ENCODE results near the gene LRSAM1. TPM values are rescaled to one million over a fixed set of nuclear protein-coding genes. Genes with fewer than 3 reads are reported as not detected.

LRSAM1 gene
- polyA plus RNA-seq, 1 experiment, result 3.4 TPM

- no peak for TF ChIP-seq CTCF (IDR thresholded peaks at IDR 0.05; ENCODE audit: low read depth, low read length)
- Histone ChIP-seq H3K27me3 (ENCODE audit: control insufficient read depth, insufficient read depth, low read length) (no peaks in the 10 kb centered on the region), H3K4me3 (ENCODE audit: low read depth, low read length) (no peak overlapping the region), H3K9me3 (ENCODE audit: control insufficient read depth, insufficient read depth, low read length) (peaks cover 12% of the 10 kb centered on the region; the same call in 1 of the 2 replicates), H3K27ac (ENCODE audit: low read depth, low read length) (no peak overlapping the region)
- DNase-seq (ENCODE audit: low read depth, low spot score), result no peak
- ChIA-PET CTCF (interaction anchor here (0.5 kb wide), 1 partner anchor 22 kb away, joined by 3 read pairs; no protein-coding TSS in a partner anchor), POLR2A (interaction anchor here (0.6 to 0.9 kb wide), 2 partner anchors 36 to 191 kb away, joined by 3 read pairs; partner anchors contain the start of genes LRSAM1 and RPL12)
These were observed 36.2 kb upstream of the LRSAM1 start for GRCh38 chr9:127415141-127415540.

DNA sequence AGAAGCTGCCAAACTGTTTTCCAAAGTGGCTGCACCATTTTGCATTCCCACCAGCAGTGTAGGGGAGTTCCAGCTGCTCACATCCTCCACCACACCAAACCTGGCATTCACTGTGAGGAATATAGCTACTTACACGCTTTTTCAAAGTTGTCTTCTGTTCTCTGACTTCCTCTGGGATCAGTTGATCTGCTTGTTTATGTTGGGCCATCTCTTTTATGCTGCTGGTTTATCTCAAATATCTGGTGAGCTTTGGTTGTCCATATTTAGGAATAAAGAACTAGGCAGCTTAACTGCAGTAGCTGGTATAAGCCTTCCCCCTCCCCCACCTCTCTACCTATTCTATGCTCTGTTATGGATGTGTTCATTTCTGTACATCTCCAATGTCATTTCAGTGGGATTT is 35.7 kb upstream of the LRSAM1 start:
- ChIA-PET POLR2A (interaction anchor here (0.6 to 1.5 kb wide), 3 partner anchors 19 to 191 kb away, joined by 3 read pairs; partner anchors contain the start of genes LRSAM1, RPL12 and SLC2A8), CTCF (no interaction called here)
- Histone ChIP-seq H3K4me3 (ENCODE audit: low read depth, low read length) (no peak overlapping the region), H3K27me3 (ENCODE audit: control insufficient read depth, insufficient read depth, low read length) (no peaks in the 10 kb centered on the region), H3K9me3 (ENCODE audit: control insufficient read depth, insufficient read depth, low read length) (peaks cover 12% of the 10 kb centered on the region; the same call in 1 of the 2 replicates), H3K27ac (ENCODE audit: low read depth, low read length) (no peak overlapping the region)
- no peak for DNase-seq (ENCODE audit: low read depth, low spot score)
- TF ChIP-seq CTCF (IDR thresholded peaks at IDR 0.05; ENCODE audit: low read depth, low read length), result no peak

DNA sequence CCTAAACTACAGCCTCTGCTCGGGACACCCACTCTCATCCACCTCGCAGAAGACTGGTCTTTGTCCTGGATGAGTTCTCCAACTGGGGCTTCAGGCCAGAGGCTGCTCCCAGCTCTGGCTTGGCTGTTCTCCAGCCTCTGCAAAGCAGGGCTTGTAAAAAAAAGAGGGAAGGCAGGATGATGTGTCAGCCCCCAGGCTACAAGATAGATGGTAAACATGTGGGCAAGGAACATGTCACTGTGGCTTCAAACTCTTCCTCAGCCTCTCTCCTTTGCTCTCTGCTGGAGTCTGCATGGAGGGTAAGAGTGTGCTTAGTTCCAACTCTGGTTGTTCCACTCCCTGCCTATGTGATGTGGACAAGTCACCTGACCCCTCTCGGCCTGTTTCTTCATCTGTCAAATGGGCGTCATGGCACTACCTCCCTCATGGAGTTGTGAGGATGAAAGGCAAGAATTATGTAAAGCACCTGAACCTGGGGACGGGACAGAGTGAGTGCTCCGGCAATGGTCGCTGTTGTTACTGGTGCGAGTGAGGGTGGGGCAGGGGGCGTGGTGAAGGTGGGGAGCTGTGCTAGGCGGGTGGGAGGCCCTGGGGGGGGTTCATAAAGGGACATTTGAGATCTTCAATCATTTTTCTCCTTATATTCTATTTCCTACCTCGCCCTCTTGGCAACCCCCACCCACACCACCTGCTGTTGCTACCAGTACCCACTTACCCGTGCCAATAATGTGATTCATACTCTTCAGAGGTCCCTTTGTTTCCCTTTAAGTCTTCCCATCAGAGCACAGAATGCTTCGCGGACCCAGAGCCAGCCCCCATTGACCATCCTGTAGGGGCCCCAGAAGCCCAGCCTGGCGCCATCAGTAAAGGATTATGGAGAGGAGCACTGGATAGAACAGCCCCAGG is 33.9 kb upstream of the LRSAM1 start:
- TF ChIP-seq CTCF (IDR thresholded peaks at IDR 0.05; ENCODE audit: low read depth, low read length), result no peak
- H3K9me3 ChIP-seq (ENCODE audit: control insufficient read depth, insufficient read depth, low read length), result peaks cover 12% of the 10 kb centered on the region; the same call in 1 of the 2 replicates
- H3K27ac ChIP-seq (ENCODE audit: low read depth, low read length), result no peak overlapping the region
- POLR2A ChIA-PET, result interaction anchor here (0.7 to 1.5 kb wide), 2 partner anchors 21 to 33 kb away, joined by 3 read pairs; partner anchors contain the start of genes RPL12 and SLC2A8
- no peak for DNase-seq (ENCODE audit: low read depth, low spot score)
- H3K4me3 ChIP-seq (ENCODE audit: low read depth, low read length), result no peak overlapping the region
- CTCF ChIA-PET, result interaction anchor here (0.7 kb wide), 1 partner anchor 136 kb away, joined by 3 read pairs; no protein-coding TSS in a partner anchor
- no peaks in the 10 kb centered on the region for H3K27me3 ChIP-seq (ENCODE audit: control insufficient read depth, insufficient read depth, low read length)

- TF ChIP-seq CTCF (IDR thresholded peaks at IDR 0.05; ENCODE audit: low read depth, low read length), result no peak
- no peaks in the 10 kb centered on the region for H3K27me3 ChIP-seq (ENCODE audit: control insufficient read depth, insufficient read depth, low read length)
- no peak overlapping the region for H3K4me3 ChIP-seq (ENCODE audit: low read depth, low read length)
- no peak overlapping the region for H3K27ac ChIP-seq (ENCODE audit: low read depth, low read length)
- H3K9me3 ChIP-seq (ENCODE audit: control insufficient read depth, insufficient read depth, low read length), result peaks cover 12% of the 10 kb centered on the region; the same call in 1 of the 2 replicates
- CTCF ChIA-PET, result no interaction called here
- no peak for DNase-seq (ENCODE audit: low read depth, low spot score)
- POLR2A ChIA-PET, result no interaction called here
These were observed 33.3 kb upstream of the LRSAM1 start for GRCh38 chr9:127418037-127418471.

DNA sequence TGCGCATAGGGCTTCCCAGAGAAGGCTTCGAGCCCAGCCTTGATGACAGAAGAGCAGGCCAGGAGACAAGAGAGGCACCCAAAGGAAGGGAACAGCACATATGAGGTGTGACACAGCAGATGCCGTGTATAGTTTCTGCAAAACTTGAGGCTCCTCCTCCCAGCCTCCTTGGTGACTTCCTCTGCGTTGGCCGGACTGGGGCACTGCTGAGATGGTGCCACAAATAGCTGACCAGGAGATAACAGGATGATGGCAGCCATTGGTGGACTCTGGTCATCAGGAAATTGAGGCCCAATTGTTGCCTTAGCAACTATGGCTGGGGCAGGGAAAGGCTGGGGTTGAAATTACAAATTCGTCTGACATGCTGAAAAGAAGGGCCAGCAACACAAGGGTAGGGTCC is 32.0 kb upstream of the LRSAM1 start:
- ChIA-PET CTCF (no interaction called here), POLR2A (no interaction called here)
- Histone ChIP-seq H3K4me3 (ENCODE audit: low read depth, low read length) (no peak overlapping the region), H3K27ac (ENCODE audit: low read depth, low read length) (no peak overlapping the region), H3K9me3 (ENCODE audit: control insufficient read depth, insufficient read depth, low read length) (peaks cover 12% of the 10 kb centered on the region; the same call in 1 of the 2 replicates), H3K27me3 (ENCODE audit: control insufficient read depth, insufficient read depth, low read length) (no peaks in the 10 kb centered on the region)
- no peak for TF ChIP-seq CTCF (IDR thresholded peaks at IDR 0.05; ENCODE audit: low read depth, low read length)
- DNase-seq (ENCODE audit: low read depth, low spot score), result no peak

Measured in AG04450 (cell line).